HUES48 (cell line): ENCODE measurements around the gene ZNF771.
"Not testable (repeated sequence)": the region's sequence is repeated elsewhere in the genome, so short reads cannot be mapped to it uniquely, and the experiment has no call there.

Source experiments
- H3K27ac ChIP-seq: one replicate; pipeline ENCODE4 v1.7.0; 2013; ENCODE audit warnings: low read depth, low read length, inconsistent platforms
- H3K27me3 ChIP-seq: 2 replicates; pipeline ENCODE4 v1.6.1; 2013; ENCODE audit warnings: mild to moderate bottlenecking, low read length; ENCODE audit not compliant: control insufficient read depth, insufficient read depth
- H3K36me3 ChIP-seq: 2 replicates; pipeline ENCODE4 v1.6.1; 2013; ENCODE audit warnings: low read length; ENCODE audit not compliant: control insufficient read depth, insufficient read depth
- H3K4me1 ChIP-seq: 2 replicates; pipeline ENCODE4 v1.6.1; 2013; ENCODE audit warnings: mild to moderate bottlenecking, low read length; ENCODE audit not compliant: control insufficient read depth, insufficient read depth
- H3K4me3 ChIP-seq: 2 replicates; pipeline ENCODE4 v1.5.1; 2013; ENCODE audit warnings: mild to moderate bottlenecking, low read depth, low read length
- H3K9ac ChIP-seq: 2 replicates; pipeline ENCODE4 v1.6.1; 2013; ENCODE audit warnings: mild to moderate bottlenecking, low read depth, low read length, moderate library complexity
- H3K9me3 ChIP-seq: 2 replicates; pipeline ENCODE4 v1.6.1; 2013; ENCODE audit warnings: low read length; ENCODE audit not compliant: control insufficient read depth, insufficient read depth

ZNF771 gene

GRCh38 chr16:30457743-30458560 lies 50.5 kb downstream of the ZNF771 start:
- no peak overlapping the region for H3K4me3 ChIP-seq
- H3K36me3 ChIP-seq, result no peaks in the 10 kb centered on the region
- H3K27me3 ChIP-seq, result no peaks in the 10 kb centered on the region
- no peak overlapping the region for H3K27ac ChIP-seq
- no peaks in the 10 kb centered on the region for H3K9me3 ChIP-seq
- no peak overlapping the region for H3K9ac ChIP-seq
- H3K4me1 ChIP-seq, result no peaks in the 10 kb centered on the region

- Histone ChIP-seq H3K36me3 (no peaks in the 10 kb centered on the region), H3K4me3 (no peak overlapping the region), H3K9ac (no peak overlapping the region), H3K27me3 (no peaks in the 10 kb centered on the region), H3K27ac (no peak overlapping the region), H3K4me1 (no peaks in the 10 kb centered on the region), H3K9me3 (no peaks in the 10 kb centered on the region)
Observed at GRCh38 chr16:30458561-30459394, 51.4 kb downstream of the ZNF771 start.

GRCh38 chr16:30459456-30459855 lies 52.0 kb downstream of the ZNF771 start:
- no peak overlapping the region for H3K4me3 ChIP-seq
- H3K9ac ChIP-seq, result no peak overlapping the region

GRCh38 chr16:30461426-30461825 lies 54.0 kb downstream of the ZNF771 start:
- H3K4me3 ChIP-seq, H3K4me1 ChIP-seq, H3K27ac ChIP-seq, H3K36me3 ChIP-seq, H3K27me3 ChIP-seq, H3K9me3 ChIP-seq, H3K9ac ChIP-seq: not testable (repeated sequence)

More at GRCh38 chr16:30459456-30459855, 52.0 kb downstream of the ZNF771 start:
- Histone ChIP-seq H3K36me3 (no peaks in the 10 kb centered on the region), H3K9me3 (no peaks in the 10 kb centered on the region), H3K27me3 (no peaks in the 10 kb centered on the region), H3K4me1 (no peaks in the 10 kb centered on the region), H3K27ac (no peak overlapping the region)

- Histone ChIP-seq H3K4me1 (no peaks in the 10 kb centered on the region), H3K27ac (no peak overlapping the region), H3K9ac (no peak overlapping the region), H3K27me3 (no peaks in the 10 kb centered on the region), H3K9me3 (no peaks in the 10 kb centered on the region), H3K36me3 (no peaks in the 10 kb centered on the region), H3K4me3 (no peak overlapping the region)
Observed at GRCh38 chr16:30464078-30464477, 56.7 kb downstream of the ZNF771 start.
